ENCODE results near the gene ROBO2.

DNA sequence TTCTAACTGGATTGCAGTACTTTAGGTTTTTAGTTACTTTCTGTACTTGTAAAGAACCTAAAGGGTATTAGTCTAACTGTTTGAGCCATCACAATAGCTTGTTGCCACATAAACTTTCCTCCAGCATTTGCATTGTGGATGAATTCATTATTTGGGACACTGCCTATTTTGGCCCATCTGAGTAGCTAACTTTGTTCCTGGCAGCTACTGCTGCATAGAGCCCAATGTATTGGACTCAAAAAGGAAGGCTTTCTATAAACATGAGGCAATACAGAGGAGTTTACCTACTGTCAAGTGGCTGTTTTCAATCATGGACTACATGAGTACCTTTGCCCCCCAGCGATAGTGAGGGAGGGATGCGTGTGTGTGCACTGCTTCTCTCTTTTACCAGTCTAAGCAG lies 1.9 kb downstream of the ROBO2 start:
- TF ChIP-seq, protein P1, sequence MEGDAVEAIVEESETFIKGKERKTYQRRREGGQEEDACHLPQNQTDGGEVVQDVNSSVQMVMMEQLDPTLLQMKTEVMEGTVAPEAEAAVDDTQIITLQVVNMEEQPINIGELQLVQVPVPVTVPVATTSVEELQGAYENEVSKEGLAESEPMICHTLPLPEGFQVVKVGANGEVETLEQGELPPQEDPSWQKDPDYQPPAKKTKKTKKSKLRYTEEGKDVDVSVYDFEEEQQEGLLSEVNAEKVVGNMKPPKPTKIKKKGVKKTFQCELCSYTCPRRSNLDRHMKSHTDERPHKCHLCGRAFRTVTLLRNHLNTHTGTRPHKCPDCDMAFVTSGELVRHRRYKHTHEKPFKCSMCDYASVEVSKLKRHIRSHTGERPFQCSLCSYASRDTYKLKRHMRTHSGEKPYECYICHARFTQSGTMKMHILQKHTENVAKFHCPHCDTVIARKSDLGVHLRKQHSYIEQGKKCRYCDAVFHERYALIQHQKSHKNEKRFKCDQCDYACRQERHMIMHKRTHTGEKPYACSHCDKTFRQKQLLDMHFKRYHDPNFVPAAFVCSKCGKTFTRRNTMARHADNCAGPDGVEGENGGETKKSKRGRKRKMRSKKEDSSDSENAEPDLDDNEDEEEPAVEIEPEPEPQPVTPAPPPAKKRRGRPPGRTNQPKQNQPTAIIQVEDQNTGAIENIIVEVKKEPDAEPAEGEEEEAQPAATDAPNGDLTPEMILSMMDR (IDR thresholded peaks at IDR 0.05; ENCODE audit: poor library complexity, severe bottlenecking), result no peak
- TF ChIP-seq EP300 (conservative IDR thresholded peaks at IDR 0.05; ENCODE audit: poor library complexity, severe bottlenecking), result no peak
- no peak for TF ChIP-seq POLR2AphosphoS5 (IDR thresholded peaks at IDR 0.05)
- no peak for TF ChIP-seq MXI1 (conservative IDR thresholded peaks at IDR 0.05; ENCODE audit: poor library complexity, severe bottlenecking)
- no peak for TF ChIP-seq EZH2 (IDR thresholded peaks at IDR 0.05; ENCODE audit: borderline replicate concordance, insufficient read depth, low read length, poor library complexity, severe bottlenecking)
- TF ChIP-seq RAD21 (conservative IDR thresholded peaks at IDR 0.05), result no peak
